Islet precursor cell (in vitro differentiated cells): ENCODE results near the gene CAMK2D.
A peak's percentile ranks its signal among the peaks of the same experiment; 100 is the strongest.
"Not testable (repeated sequence)": the region's sequence is repeated elsewhere in the genome, so short reads cannot be mapped to it uniquely, and the experiment has no call there.

Source experiments
- DNase-seq: peaks from one replicate; pipeline ENCODE4 v3.0.0-alpha.2; 2018

The CAMK2D gene

DNA sequence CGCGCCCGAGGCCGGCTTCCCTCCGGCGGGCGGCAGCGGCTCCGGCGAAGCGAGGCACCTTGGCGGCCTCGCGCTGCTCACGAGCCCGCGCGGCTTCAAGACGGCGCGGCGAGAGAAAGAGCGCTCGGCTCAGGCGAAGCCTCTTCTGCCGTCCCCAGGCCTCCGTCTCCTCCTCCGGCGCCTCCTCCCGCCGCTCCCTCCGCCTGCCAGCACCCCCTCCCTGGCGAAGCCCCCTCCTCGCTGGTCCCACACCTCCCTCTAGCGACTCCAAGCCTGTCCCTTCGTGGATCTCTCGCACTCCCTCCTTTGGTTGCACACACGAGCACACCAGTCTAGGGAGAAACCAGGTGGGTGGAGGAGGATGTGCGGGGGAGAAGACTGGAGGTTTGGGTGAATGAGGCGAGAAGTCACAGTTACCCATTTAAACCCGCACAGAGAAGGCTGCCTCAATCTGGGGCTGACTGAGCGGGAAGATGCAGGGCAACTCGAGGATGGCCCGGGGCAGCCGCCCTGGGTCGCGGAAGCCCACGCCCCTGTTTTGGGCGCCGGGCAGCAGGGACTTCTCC lies at the start of gene CAMK2D:
Gene CAMK2D, minus strand, starts transcription at position 119 of the 566 bp plus-strand sequence. CDS start 670 bp downstream, outside the sequence.
- DNase-seq, result peak; percentile 95

DNA sequence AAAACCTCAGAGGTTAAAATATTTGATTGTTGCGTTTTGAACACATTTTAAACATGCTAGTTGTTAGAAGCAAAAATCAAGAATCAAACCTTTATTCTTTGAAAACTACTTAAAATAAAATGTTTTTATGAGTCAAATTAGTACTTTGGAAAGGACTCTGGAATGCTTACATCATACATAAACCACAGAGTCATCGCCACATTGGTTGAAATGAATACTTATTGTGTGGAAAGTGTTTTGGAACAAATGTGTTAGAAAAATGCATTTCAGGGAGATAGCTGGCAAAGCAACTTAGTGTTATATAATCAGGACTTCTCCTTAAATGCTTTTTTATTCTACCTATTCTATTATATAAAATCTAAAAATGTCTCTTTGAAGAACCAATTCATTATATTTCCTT lies 49.4 kb upstream of the CAMK2D start:
- DNase-seq, result no peak

DNA sequence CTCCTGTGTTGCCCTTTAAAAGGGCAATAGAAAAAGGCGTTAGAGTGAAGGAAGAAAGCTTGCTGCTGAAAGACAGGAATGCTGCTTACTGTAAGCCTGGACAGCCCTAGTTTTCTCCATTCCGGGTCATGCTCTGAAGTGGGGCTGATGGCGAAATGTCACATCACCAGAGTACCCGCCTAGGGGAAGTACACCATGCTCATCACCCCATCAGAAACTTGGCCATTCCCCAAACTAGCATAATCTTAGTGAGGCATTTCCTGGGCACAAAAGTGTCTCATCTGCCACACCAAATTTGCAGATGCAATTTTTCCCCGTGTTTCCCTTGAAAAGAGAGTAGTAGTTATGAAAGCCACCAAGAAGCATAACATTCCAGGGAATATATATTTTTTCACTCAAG lies 47.8 kb upstream of the CAMK2D start:
- DNase-seq, result no peak

DNA sequence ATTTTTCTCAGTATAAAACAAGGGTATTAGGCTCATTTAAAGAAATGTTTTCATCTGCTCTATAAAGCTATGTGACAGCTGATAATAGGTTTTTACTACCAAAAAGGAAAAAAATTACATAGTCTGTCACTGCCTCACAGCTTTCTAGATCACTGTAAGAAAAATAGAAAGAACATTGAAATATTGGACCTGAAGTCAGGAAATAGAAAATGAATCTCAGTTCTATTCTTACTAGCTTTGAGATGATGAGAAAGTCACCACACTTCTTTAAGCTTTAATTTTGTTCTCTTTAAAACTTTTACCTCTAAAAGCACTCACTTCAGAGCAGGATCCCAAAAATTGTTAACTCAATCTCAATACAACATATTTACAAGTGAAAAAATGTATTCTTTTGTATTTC lies 45.3 kb upstream of the CAMK2D start:
- no peak for DNase-seq

DNA sequence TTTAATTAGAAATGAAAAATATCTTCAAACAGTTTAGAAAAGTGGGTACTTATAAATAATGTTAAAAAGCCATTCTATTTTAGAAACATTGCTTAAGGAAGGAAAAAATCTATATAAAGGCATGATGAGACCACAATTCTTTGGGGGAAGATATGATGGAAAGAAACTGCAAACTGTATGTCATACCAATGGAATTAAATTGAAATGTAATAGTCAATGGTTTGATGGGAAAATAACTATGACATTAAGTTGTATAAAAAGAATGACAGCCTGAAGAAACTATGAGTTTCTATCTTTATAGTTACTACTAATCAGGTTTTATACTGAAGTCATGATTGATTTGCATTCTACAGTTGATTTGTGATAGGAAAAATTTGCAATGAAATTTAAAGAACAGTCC lies 40.3 kb upstream of the CAMK2D start:
- DNase-seq, result no peak

DNA sequence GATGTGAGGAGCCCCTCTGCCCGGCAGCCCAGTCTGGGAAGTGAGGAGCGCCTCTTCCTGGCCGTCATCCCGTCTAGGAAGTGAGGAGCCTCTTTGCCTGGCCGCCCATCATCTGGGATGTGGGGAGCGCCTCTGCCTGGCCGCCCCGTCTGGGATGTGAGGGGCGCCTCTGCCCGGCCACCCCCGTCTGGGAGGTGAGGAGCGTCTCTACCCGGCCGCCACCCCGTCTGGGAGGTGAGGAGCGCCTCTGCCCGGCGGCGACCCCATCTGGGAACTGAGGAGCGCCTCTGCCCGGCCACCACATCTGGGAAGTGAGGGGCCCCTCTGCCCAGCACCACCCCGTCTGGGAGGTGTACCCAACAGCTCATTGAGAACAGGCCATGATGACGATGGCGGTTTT lies 34.8 kb upstream of the CAMK2D start:
- DNase-seq, result not testable (repeated sequence)

DNA sequence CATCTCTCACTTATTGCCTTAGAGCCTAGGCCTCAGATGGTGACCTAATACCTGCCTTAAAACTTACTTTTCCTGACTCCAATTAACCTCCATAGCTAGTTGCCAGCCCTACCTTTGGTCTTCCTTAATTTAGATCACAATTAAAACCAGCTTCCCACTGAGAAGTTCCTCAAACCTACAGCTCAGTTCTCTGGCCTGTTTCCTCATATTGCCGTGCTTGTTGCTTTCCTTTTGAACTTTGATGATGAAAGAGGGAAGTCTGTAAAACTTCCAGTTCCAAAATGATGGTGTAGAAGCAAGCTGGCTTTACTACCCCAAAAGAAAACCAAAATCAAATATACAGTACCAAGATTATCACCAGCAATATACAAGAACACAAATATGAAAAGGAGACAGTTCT lies 28.9 kb upstream of the CAMK2D start:
- no peak for DNase-seq

DNA sequence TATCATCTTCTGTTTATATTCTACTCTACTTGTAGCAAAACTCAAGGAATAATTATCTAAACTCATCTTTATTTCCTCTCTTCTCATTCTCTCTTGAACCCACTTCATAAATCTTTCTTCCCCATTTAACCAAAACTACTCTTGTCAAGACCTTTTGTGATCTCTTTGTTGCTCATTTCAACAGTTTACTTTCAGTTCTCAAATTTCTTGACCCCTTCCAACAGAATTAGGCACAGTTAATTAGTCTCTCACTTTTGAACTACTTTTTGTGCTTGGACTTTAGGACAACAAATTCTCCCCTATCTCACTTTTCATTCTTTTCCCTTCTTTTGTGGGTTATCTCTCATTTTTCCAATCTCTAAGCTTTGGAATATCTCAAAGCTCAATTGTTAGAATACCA lies 27.4 kb upstream of the CAMK2D start:
- no peak for DNase-seq

DNA sequence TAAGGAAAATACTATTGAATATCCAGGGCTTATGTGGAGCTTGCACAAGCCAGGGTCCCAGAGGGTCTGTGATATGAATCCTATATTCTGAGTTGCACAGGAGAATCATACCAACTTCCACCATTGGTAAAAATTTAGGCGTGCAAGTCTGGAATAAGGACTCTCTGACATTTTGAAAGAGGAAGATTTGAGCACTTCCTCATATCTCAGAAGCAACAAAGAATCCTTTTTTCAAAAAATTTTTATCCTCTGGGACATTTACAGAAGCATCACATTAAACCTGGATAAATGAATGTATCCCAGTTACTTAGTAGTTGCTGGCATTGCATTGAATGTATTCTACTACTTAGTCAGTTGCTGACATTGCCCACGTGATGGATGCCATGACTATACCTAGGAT lies 24.2 kb upstream of the CAMK2D start:
- no peak for DNase-seq

DNA sequence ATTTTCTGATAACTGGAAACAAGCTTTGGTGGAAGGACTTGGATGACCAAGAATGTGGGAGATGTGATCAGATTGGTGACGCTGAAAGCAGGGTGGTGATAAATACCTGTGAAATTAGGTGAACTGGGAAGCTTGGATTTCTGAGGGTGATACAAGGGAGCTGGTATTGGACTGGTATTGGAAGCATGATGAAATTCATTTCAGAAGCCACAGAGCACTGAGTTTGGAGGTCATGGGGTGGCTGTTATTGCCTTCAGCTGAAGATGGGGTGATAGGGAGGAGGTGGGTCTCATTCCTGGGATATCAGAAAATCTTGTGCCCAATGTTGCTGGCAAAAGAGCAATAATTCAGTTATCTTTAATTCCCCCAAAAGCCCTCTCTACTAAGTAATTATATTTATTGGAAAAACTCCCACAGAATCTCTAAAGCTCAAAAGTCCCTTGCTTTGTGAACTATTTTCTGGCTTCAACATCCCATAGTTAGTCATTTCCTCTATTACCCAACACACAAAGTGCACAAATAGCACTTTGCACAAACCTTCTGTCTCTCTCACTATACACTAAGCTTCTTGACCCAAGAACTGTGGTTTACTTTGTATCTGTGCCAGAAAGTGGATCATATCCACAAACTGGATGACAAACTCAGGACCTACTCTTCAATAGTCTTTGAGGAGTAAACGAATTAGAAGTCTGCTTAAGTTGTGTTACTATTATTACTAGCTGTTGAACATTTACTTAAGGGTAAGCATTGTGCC lies 23.1 kb upstream of the CAMK2D start:
- DNase-seq, result no peak

DNA sequence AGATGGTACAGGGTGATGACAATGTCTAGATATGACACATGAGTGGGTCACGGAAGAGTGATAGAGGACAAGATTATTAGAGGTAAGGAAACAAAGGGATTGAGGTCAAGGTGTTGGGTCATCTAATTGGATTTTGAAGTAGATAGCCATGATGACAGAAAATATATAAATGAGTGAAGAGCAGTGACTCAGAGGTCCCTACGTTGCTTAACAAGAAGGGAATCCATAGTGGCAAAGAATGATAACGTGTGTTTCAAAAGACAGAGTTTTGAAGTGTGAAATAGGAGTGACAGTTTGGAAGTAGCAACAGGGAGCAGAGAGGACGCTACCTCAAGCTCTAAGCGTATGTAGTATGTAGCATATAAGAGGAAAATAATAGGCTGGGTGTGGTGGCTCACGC lies 22.2 kb upstream of the CAMK2D start:
- no peak for DNase-seq

DNA sequence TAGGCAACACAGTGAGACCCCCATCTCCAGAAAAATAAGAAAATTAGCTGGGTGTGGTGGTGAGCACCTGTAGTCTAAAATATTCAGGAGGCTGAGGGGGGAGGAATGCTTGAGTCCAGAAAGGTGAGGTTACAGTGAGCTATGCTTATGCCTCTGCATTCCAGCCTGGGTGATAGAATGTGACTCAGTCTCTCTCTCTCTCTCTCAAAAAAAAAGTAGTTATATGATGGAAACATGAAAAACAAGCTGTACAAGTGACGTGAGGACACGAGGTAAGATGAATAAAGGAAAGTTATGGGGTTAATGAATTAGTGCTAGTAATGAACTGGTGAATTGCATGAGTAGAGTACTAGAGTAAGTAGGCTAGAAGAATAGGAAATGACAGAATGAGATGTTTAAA lies 21.8 kb upstream of the CAMK2D start:
- DNase-seq, result no peak

DNA sequence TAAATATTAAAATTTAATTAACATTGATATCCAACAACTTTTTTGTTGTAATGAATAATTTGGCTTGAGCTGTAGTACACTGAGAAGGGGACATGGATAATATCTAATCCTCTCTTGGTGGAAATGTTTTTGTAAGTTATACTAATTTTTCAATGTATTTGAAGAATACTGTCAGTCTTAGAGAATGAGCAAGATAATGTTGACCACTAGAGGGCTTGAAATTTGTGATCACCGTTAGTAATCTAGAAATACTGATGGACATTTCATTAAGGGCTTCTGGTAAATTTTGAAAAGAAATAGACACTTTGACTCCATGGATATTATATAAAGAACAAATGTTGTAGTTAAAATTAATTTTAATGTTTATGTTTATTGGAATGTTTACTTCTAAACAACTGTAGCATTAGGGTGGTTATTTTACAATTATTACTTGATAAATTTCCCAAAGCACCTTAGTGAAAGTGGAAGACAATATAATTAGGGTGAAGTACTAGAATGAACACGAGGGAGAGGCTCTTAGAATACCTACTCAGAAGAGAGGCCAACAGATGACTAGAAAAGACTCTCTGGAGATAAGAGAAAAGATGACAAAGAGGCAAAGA lies 20.0 kb upstream of the CAMK2D start:
- DNase-seq, result no peak

DNA sequence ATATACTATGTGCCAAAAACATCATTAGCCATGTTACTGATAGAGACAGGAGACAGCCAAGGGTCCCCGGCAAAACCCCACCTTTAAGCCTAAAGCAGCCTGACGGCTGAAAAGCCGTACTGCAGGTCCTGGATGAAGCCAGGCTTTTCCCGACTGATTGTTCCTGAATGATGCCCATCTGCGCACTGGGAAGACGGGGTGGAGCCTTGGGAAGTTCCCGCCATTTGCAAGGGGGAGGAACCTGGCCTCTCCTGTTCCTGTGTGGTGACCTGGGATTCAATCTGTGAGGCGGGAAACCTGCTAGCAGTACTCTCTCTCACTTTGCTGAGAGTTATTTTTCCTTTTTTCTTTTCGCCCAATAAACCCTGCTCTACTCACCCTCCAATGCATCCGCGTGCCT lies 15.1 kb upstream of the CAMK2D start:
- no peak for DNase-seq

DNA sequence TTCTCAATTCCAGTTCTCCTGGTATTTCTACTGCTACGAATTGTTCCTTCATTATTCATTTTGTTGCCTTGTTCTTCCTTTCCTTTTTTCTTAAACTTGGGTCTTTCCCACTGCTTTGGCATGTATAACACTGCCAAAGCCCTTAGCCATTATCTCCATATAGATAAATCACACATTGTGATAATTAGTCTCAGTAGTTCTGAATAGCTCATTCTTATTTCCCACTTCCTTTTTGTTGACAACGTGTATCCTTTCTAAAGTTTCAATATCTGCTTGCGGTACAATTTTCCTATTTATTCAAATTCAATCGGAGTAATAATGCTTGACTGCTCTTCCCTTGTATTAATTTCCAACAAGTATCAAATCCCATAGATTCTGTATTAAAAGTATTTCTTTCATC lies 14.5 kb upstream of the CAMK2D start:
- DNase-seq, result no peak

DNA sequence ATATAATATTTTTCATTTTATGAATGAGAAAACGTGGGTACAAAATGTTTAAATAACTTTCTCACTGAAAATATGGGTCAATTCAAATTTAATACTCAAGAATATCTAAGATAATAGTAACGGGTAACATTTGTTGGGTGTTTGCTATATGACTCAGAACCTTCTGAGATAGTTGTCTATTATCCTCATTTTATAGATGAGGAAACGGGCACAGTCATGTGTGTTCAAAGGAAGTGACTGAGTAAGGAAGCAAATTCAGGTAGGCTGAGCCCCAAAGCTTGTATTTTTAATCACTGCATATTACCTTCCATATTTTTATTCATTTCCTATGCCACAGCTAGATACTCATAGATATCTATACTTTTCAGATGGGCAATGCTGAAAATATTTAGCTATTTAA lies 12.2 kb upstream of the CAMK2D start:
- DNase-seq, result no peak

DNA sequence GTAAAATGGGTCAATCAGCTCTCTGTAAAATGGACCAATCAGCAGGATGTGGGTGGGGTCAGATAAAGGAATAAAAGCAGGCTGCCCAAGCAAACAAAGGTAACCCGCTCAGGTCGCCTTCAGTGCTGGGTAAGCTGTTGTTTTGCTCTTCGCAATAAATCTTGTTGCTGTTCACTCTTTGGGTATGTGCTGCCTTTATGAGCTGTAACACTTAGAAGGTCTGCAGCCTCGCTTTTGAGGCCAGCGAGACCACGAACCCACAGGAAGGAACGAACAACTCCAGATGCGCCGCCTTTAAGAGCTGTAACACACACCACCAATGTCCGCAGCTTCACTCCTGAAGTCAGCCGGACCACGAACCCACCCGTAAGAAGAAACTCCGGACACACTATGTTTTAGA lies 11.5 kb upstream of the CAMK2D start:
- DNase-seq, result no peak

DNA sequence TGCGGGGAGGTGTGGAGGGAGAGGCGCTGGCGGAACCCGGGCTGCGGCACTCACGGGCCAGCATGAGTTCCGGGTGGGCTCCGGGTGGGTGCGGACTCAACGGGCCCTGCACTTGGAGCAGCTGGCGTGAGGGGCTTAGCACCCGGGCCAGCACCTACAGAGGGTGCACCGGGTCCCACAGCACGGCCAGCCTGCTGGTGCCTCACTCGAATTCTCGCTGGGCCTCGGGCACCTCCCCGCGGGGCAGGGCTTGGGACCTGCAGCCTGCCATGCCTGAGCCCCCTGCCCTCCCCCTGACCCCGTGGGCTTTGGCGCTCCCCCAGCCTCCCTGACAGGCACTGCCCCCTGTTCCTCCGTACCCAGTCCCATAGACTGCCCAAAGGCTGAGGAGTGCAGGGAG lies 10.8 kb upstream of the CAMK2D start:
- no peak for DNase-seq

DNA sequence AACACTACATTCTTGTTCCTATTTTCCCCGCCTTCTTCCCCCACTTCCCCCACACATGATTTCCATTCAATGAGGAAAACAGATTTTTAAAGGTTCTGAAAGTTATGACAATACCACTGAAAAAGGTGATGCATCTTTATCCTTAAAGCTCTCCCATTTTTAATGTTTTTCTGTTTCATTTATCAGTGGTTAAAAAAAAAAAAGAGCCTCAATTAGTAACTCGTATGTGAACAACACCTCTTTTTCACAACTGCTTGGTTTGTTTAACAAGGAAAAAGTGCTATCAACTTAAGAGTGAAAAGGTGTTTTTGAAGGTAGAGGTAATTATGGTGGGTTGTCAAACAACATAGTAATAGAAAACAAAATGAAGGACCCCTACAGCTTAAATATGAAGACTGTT lies 8.2 kb upstream of the CAMK2D start:
- no peak for DNase-seq

DNA sequence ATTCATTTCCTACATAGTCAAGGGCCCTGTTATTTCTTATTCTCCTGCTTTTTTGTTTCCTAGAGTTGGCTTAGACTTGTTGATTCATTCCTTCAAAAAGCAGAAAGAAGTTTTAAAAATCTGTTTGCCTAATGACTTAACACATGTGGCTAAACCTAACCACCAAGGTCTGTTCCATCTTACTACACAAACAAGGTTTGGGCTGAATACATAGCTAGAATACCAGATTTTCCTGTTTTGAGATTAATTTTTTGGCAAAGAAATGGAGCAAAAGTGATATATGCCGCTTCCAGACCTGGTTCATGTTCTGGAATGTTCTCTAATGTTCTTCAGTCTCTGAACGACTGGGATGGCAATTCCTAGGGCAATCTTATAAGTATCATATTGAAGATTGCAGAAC lies 7.4 kb upstream of the CAMK2D start:
- no peak for DNase-seq

DNA sequence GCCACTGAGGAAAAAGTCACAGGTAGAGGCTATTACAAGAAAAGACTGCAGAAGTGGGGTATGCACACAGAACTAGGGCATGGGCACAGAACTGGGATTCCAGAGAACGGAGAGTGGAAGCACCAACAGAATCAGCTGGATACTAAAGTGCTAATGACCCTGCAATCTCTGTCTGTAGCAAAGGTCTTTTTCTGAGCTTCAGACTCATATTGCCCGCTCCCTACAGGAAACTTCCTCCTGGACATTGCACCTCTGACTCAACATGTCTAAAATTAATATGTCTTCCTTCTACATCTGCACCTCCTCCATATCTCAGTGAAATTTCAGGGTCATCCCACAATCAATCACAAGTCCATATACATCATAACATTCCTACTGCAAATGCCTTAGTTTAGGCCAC lies 5.3 kb upstream of the CAMK2D start:
- DNase-seq, result no peak

DNA sequence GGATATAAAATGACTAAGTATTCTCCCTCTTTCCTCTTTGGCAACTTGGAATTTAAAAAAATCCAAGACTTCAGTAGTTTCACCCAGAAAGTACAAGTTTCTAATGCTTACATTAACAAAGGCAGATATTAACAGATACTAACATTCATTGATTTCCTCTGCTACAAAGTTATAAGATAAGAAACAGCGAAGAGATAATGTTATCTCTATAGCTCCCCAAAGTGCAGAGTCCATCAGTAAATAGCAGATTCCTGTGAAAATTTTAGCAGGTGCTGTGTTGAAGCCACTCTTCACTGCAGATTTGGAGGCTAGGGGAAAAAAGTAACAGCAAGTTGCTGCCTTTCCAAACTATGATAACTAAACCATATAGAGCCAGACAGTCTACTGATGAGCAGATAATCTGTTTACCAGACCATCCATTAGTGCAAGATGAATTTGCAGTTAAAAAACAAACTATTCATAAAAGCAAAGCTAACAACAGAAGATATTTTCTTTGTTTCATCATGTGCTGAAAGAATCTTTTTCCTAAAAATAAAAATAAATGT lies 3.3 kb upstream of the CAMK2D start:
- no peak for DNase-seq

DNA sequence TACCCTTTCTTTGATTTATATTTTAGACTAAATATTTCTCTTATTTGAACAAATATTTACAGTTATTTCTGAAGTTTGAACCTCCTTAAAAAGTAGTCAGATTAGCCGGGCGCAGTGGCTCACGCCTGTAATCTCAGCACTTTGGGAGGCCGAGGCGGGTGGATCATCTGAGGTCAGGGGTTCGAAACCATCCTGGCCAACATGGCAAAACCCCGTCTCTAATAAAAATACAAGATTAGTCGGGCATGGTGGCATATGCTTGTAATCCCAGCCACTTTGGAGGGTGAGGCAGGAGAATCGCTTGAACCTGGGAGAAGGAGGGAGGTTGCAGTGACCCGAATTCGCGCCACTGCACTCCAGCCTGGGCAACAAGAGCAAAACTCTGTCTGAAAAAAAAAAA lies 2.4 kb upstream of the CAMK2D start:
- not testable (repeated sequence) for DNase-seq

DNA sequence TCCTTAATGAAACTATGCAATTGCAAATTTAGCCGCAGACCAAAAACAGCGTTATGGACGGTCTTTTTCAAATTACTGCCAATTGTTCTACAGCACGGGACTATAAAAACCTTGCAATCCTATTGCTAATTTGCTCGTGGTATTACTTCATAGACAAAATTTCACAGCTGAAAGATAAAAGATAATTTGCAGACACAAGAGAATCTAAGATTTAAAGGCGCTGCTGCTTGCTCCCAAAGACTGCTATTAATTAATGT lies 1.4 kb upstream of the CAMK2D start:
- DNase-seq, result no peak
